Measurements from ENCODE around the gene WNT7B. TPM values are rescaled to one million over a fixed set of nuclear protein-coding genes. Genes with fewer than 3 reads are reported as not detected.

The WNT7B gene
- total RNA-seq, 1 experiment from 2014 or later = not detected

DNA sequence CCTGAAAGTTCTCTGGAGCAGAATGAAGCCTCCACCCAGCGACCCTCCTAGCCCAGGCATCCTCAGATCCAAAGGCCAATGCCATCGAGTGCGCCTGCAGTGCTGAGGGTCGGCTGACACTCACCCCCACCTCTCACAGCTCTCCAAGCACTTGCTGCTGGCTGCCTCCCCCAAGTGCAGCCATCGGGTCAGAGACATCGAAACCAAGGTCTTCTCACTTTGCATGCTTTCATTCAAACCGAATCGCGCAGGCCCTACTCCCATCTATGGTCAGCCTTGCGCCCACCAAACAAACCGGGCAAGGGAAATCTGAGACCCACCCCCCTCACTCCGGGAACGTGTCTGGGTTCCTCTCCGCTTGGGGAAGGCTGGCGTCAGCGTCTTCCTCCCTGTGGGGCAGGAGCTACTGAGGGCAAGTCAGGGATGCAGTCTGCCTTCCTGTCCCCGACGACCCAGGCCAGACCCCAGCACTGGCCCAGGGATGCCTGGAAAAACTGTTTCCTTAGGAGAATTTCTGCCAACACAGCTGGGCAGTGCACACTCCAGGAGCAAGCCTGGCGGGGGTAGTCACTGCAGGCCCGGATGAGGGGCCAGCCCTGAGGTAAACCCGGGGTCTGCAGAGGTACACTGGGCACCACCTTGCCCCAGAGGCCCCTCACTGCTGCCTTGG, 7.0 kb downstream of the WNT7B start:
- DNase-seq (ENCODE audit: low spot score) = no peak
- no peak overlapping the region for H3K27ac ChIP-seq (ENCODE audit: low read depth, low read length, poor library complexity, severe bottlenecking)
- no peak for TF ChIP-seq EZH2 (IDR thresholded peaks at IDR 0.05; ENCODE audit: borderline replicate concordance, low read depth, low read length, poor library complexity, severe bottlenecking)
- TF ChIP-seq, protein P1, sequence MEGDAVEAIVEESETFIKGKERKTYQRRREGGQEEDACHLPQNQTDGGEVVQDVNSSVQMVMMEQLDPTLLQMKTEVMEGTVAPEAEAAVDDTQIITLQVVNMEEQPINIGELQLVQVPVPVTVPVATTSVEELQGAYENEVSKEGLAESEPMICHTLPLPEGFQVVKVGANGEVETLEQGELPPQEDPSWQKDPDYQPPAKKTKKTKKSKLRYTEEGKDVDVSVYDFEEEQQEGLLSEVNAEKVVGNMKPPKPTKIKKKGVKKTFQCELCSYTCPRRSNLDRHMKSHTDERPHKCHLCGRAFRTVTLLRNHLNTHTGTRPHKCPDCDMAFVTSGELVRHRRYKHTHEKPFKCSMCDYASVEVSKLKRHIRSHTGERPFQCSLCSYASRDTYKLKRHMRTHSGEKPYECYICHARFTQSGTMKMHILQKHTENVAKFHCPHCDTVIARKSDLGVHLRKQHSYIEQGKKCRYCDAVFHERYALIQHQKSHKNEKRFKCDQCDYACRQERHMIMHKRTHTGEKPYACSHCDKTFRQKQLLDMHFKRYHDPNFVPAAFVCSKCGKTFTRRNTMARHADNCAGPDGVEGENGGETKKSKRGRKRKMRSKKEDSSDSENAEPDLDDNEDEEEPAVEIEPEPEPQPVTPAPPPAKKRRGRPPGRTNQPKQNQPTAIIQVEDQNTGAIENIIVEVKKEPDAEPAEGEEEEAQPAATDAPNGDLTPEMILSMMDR (conservative IDR thresholded peaks at IDR 0.05; ENCODE audit: low read depth, low read length) = no peak

DNA sequence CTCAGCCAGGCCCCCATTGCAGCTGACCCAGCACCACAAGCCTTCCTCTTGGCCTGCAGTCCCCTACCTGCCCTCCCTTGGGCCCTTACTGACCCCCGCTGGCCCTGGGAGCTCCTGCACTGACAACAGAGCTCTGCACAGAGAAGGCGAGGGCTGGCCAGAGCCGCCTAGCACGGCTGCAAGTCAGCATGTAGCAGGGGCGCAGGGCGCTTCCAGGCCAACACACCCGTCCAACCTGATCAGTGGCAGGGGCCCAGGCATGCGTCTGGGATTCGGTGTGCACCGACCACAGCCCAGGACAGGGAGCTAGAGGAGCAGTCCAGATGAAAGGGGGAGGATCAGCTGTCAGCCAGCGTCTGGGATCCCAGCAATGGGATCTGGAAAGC, 7.6 kb downstream of the WNT7B start:
- ChIA-PET CTCF (no interaction called here), POLR2A (ENCODE audit: low non-redundant PET) (no interaction called here)
- Histone ChIP-seq H3K4me1 (ENCODE audit: insufficient read depth, low read length, poor library complexity, severe bottlenecking) (peaks cover 9% of the 10 kb centered on the region), H3K4me3 (ENCODE audit: low read depth, low read length, poor library complexity, severe bottlenecking) (no peak overlapping the region), H3K27ac (ENCODE audit: low read depth, low read length, poor library complexity, severe bottlenecking) (no peak overlapping the region), H3K9me3 (ENCODE audit: low read depth, low read length, poor library complexity, severe bottlenecking) (no peaks in the 10 kb centered on the region), H3K27me3 (replicated peaks; ENCODE audit: insufficient read depth, low read depth, low read length, poor library complexity) (peaks cover 50% of the 10 kb centered on the region), H3K36me3 (ENCODE audit: insufficient read depth, low read length, poor library complexity, severe bottlenecking) (no peaks in the 10 kb centered on the region)
- intact Hi-C loops (cut with micrococcal nuclease; ENCODE audit: unreplicated experiment) = no loop called here
- TF ChIP-seq, protein P1 (conservative IDR thresholded peaks at IDR 0.05; ENCODE audit: low read depth, low read length) = no peak
- TF ChIP-seq EZH2 (IDR thresholded peaks at IDR 0.05; ENCODE audit: borderline replicate concordance, low read depth, low read length, poor library complexity, severe bottlenecking) = no peak
- no TSS peak for BruUV-seq (replicated peaks)
- DNase-seq (ENCODE audit: low spot score) = no peak

More for the DNA sequence above, 7.0 kb downstream of the WNT7B start:
- intact Hi-C loops (cut with micrococcal nuclease; ENCODE audit: unreplicated experiment) = no loop called here
- Histone ChIP-seq H3K9me3 (ENCODE audit: low read depth, low read length, poor library complexity, severe bottlenecking) (no peaks in the 10 kb centered on the region), H3K36me3 (ENCODE audit: insufficient read depth, low read length, poor library complexity, severe bottlenecking) (no peaks in the 10 kb centered on the region), H3K27me3 (replicated peaks; ENCODE audit: insufficient read depth, low read depth, low read length, poor library complexity) (peaks cover 55% of the 10 kb centered on the region), H3K4me1 (ENCODE audit: insufficient read depth, low read length, poor library complexity, severe bottlenecking) (peaks cover 9% of the 10 kb centered on the region), H3K4me3 (ENCODE audit: low read depth, low read length, poor library complexity, severe bottlenecking) (no peak overlapping the region)
- no TSS peak for BruUV-seq (replicated peaks)
- CTCF ChIA-PET = no interaction called here
- POLR2A ChIA-PET (ENCODE audit: low non-redundant PET) = no interaction called here

DNA sequence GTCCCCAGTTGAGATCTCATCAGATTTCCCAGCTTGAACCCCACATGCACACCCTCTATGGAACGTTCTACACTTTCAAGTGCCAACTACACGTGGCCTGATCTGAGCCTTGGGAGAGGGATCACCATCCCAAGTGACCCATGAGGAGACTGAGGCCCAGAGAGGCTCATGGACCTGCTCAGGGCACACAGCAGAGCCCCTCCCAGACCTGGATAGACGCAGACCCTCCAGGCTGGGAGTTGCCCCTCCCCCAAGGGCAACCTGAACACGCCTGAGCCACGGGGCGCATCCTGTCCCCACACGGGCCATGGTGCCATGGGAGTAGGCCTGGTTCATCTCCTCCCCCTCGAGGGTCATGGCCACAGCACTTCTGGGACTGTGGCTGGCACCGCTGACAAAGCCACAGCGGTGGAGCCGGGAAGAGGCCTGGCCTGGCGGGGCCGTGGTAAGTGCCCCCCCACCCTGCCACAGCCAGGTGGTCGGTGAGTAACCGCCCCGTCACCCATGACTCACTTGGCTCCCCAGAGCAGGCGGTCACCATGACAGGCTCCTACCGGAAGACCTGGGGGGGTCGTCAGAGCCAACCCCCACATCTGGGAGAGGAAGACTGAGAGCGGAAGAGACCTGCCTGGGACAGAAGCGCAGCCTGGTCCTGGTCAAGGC, 8.1 kb downstream of the WNT7B start:
- no peak overlapping the region for H3K4me3 ChIP-seq (ENCODE audit: low read depth, low read length, poor library complexity, severe bottlenecking)
- TF ChIP-seq, protein P1 (conservative IDR thresholded peaks at IDR 0.05; ENCODE audit: low read depth, low read length) = no peak
- no peak for TF ChIP-seq EZH2 (IDR thresholded peaks at IDR 0.05; ENCODE audit: borderline replicate concordance, low read depth, low read length, poor library complexity, severe bottlenecking)
- H3K36me3 ChIP-seq (ENCODE audit: insufficient read depth, low read length, poor library complexity, severe bottlenecking) = no peaks in the 10 kb centered on the region
- BruUV-seq (replicated peaks) = no TSS peak
- ChIA-PET POLR2A (ENCODE audit: low non-redundant PET) (no interaction called here), CTCF (no interaction called here)
- H3K4me1 ChIP-seq (ENCODE audit: insufficient read depth, low read length, poor library complexity, severe bottlenecking) = peaks cover 9% of the 10 kb centered on the region
- peaks cover 44% of the 10 kb centered on the region for H3K27me3 ChIP-seq (replicated peaks; ENCODE audit: insufficient read depth, low read depth, low read length, poor library complexity)
- intact Hi-C loops (cut with micrococcal nuclease; ENCODE audit: unreplicated experiment) = no loop called here
- DNase-seq (ENCODE audit: low spot score) = no peak
- no peak overlapping the region for H3K27ac ChIP-seq (ENCODE audit: low read depth, low read length, poor library complexity, severe bottlenecking)
- H3K9me3 ChIP-seq (ENCODE audit: low read depth, low read length, poor library complexity, severe bottlenecking) = no peaks in the 10 kb centered on the region
